Measurements from ENCODE around the gene DNAH3.
"Not testable (repeated sequence)": the region's sequence is repeated elsewhere in the genome, so short reads cannot be mapped to it uniquely, and the experiment has no call there.

The DNAH3 gene

GRCh38 chr16:20989496-20990070, 161.1 kb downstream of the DNAH3 start:
- not testable (repeated sequence) for DNase-seq

- no peak for DNase-seq
These were observed 163.6 kb downstream of the DNAH3 start for GRCh38 chr16:20987049-20987448.

- no peak for DNase-seq
These were observed 166.6 kb downstream of the DNAH3 start for GRCh38 chr16:20984019-20984418.

GRCh38 chr16:20976576-20976975, 174.1 kb downstream of the DNAH3 start:
- DNase-seq = no peak

- not testable (repeated sequence) for DNase-seq
These were observed 177.4 kb downstream of the DNAH3 start for GRCh38 chr16:20973201-20973600.

- no peak for DNase-seq
These were observed 179.2 kb downstream of the DNAH3 start for GRCh38 chr16:20971401-20971800.

GRCh38 chr16:20969386-20969785, 181.3 kb downstream of the DNAH3 start:
- no peak for DNase-seq

GRCh38 chr16:20968765-20969164, 181.9 kb downstream of the DNAH3 start:
- DNase-seq = no peak

- DNase-seq = no peak
These were observed 189.7 kb downstream of the DNAH3 start for GRCh38 chr16:20960899-20961298.

- no peak for DNase-seq
These were observed 193.5 kb downstream of the DNAH3 start for GRCh38 chr16:20957153-20957552.

- no peak for DNase-seq
These were observed 194.3 kb downstream of the DNAH3 start for GRCh38 chr16:20956319-20956718.

- DNase-seq = no peak
These were observed 196.1 kb downstream of the DNAH3 start for GRCh38 chr16:20954574-20954973.

GRCh38 chr16:20952139-20952920, 198.3 kb downstream of the DNAH3 start:
- no peak for DNase-seq

GRCh38 chr16:20950294-20950693, 200.4 kb downstream of the DNAH3 start:
- no peak for DNase-seq

- no peak for DNase-seq
These were observed 201.0 kb downstream of the DNAH3 start for GRCh38 chr16:20949660-20950059.

GRCh38 chr16:20948444-20948843, 202.2 kb downstream of the DNAH3 start:
- DNase-seq = no peak

- DNase-seq = no peak
These were observed 204.5 kb downstream of the DNAH3 start for GRCh38 chr16:20946015-20946629.

- not testable (repeated sequence) for DNase-seq
These were observed 205.1 kb downstream of the DNAH3 start for GRCh38 chr16:20945575-20945875.

GRCh38 chr16:20944861-20945574, 205.6 kb downstream of the DNAH3 start:
- no peak for DNase-seq

GRCh38 chr16:20942256-20942655, 208.4 kb downstream of the DNAH3 start:
- DNase-seq = no peak

GRCh38 chr16:20941636-20941926, 209.1 kb downstream of the DNAH3 start:
- DNase-seq = no peak

- no peak for DNase-seq
These were observed 209.6 kb downstream of the DNAH3 start for GRCh38 chr16:20940871-20941635.

GRCh38 chr16:20939611-20940010, 211.0 kb downstream of the DNAH3 start:
- no peak for DNase-seq
